ENCODE results near the gene CLEC4F.

The CLEC4F gene

DNA sequence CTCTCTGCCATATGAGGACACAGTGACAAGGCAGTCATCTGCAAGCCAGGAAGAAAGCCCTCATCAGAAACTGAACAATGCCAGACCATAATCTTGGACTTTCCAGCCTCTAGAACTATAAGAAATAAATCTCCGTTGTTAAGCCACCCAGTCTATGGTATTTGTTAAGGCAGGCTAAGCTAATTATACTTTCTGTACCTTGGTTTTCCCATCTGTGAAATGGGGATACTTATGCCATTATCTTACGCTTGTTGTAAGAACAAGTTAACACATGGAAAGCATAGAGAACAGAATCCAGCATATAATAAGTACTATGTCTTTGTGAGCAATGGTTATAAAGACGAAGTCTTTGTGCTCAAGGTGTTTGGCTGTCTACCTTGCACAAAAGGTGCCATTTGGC lies 44.1 kb downstream of the CLEC4F start:
- no peak overlapping the region for H3K4me3 ChIP-seq (replicated peaks; ENCODE audit: low read depth, low read length)
- TF ChIP-seq, protein P1, sequence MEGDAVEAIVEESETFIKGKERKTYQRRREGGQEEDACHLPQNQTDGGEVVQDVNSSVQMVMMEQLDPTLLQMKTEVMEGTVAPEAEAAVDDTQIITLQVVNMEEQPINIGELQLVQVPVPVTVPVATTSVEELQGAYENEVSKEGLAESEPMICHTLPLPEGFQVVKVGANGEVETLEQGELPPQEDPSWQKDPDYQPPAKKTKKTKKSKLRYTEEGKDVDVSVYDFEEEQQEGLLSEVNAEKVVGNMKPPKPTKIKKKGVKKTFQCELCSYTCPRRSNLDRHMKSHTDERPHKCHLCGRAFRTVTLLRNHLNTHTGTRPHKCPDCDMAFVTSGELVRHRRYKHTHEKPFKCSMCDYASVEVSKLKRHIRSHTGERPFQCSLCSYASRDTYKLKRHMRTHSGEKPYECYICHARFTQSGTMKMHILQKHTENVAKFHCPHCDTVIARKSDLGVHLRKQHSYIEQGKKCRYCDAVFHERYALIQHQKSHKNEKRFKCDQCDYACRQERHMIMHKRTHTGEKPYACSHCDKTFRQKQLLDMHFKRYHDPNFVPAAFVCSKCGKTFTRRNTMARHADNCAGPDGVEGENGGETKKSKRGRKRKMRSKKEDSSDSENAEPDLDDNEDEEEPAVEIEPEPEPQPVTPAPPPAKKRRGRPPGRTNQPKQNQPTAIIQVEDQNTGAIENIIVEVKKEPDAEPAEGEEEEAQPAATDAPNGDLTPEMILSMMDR (IDR thresholded peaks at IDR 0.05; ENCODE audit: low read length, missing control alignments), result no peak
- DNase-seq (ENCODE audit: low read depth), result no peak

- TF ChIP-seq, protein P1 (IDR thresholded peaks at IDR 0.05; ENCODE audit: low read length, missing control alignments), result no peak
- DNase-seq (ENCODE audit: low read depth), result no peak
- no peak overlapping the region for H3K4me3 ChIP-seq (replicated peaks; ENCODE audit: low read depth, low read length)
These were observed 45.3 kb downstream of the CLEC4F start for GRCh38 chr2:70775141-70775540.

GRCh38 chr2:70772486-70773155 lies 47.8 kb downstream of the CLEC4F start:
- DNase-seq (ENCODE audit: low read depth), result no peak
- H3K4me3 ChIP-seq (replicated peaks; ENCODE audit: low read depth, low read length), result no peak overlapping the region
- TF ChIP-seq, protein P1 (IDR thresholded peaks at IDR 0.05; ENCODE audit: low read length, missing control alignments), result no peak

DNA sequence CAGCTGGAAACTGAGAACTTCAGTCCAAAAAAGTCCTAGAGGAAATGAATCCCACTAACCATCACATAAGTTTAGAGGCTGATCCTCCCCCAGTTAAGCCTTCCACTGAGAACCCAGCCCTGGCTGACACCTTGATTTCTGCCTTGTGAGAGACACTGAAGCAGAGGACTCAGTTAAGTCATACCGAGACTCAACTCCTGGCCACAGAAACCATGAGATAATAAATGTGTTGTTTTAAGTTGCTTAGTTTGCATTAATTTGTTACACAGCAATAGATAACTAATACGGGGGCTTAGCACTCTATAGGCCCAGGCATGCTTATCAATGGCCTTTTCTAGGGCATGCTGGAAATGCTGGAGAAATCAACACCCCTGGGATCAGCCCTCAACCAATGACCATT lies 49.0 kb downstream of the CLEC4F start:
- no peak overlapping the region for H3K4me3 ChIP-seq (replicated peaks; ENCODE audit: low read depth, low read length)
- DNase-seq (ENCODE audit: low read depth), result no peak
- TF ChIP-seq, protein P1 (IDR thresholded peaks at IDR 0.05; ENCODE audit: low read length, missing control alignments), result no peak

DNA sequence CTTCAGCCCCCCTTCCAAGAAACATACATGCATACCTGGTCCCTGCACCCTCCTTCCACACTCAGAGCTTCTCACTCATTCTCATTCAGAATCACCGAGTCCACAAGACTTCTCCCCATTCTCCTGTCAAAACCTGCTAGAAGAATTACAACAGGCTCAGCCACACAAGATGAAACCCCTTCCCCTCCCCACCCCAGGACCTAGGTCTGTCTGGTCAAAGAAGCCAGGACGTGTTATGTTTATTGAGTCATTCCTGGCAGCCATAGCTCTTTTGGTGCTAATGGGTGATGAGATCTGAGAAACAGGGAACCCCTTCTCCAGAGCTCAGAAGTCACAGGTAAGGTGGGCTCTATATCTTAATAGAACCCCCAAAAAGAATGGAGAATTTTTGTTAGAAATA lies 50.9 kb downstream of the CLEC4F start:
- H3K4me3 ChIP-seq (replicated peaks; ENCODE audit: low read depth, low read length), result no peak overlapping the region
- TF ChIP-seq, protein P1 (IDR thresholded peaks at IDR 0.05; ENCODE audit: low read length, missing control alignments), result no peak
- no peak for DNase-seq (ENCODE audit: low read depth)

DNA sequence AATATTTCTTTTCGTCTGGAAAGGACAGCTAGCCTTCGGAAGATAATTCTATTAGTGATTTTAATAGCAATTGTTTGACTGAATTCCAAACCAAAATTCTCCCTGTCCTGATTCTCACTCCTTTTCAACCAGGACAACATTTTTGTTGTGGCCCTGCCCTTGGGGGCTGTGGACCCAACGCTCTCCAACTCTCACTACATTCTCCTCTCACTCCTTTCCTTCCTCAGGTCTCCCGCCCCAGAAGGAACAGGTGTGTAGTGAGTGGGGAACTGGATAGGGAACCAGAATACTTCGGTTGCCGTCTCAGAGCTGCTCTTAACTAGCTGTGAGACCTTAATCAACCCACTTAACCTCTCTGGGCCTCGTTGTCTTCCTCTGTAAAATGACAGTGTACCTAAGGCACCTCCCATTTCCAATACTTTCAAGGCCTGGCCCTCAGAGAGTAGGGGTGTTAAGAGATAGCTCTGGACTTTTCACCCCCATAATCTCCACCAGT lies 51.8 kb downstream of the CLEC4F start:
- TF ChIP-seq, protein P1 (IDR thresholded peaks at IDR 0.05; ENCODE audit: low read length, missing control alignments), result no peak
- DNase-seq (ENCODE audit: low read depth), result no peak
- H3K4me3 ChIP-seq (replicated peaks; ENCODE audit: low read depth, low read length), result no peak overlapping the region

Data from fibroblast of pulmonary artery (primary cell).